Myocyte (in vitro differentiated cells): ENCODE data around the gene SPRED2. TPM values are rescaled to one million over a fixed set of nuclear protein-coding genes. Genes with fewer than 3 reads are reported as not detected.

ENCODE experiments used
- DNase-seq: peaks from one replicate; pipeline ENCODE4 v3.0.0-alpha.2; 2012; ENCODE audit warnings: low read depth
- total RNA-seq: library from RNA; depleted of rRNA; stranded (reverse); fragments of >200 nt; gene quantifications from 2 replicates; pipeline ENCODE4 v1.2.3, GENCODE V29; 2014

The SPRED2 gene
- total RNA-seq, 1 donor from 2014 or later = 11.7 TPM

- DNase-seq = peak; percentile 77
Observed at GRCh38 chr2:65281627-65282351, 150.6 kb downstream of the SPRED2 start.

GRCh38 chr2:65279756-65280155 is 152.6 kb downstream of the SPRED2 start:
- DNase-seq = peak; percentile 59

GRCh38 chr2:65278531-65278981 is 153.8 kb downstream of the SPRED2 start:
- DNase-seq = no peak

GRCh38 chr2:65277791-65278483 is 154.5 kb downstream of the SPRED2 start:
- peak; percentile 85 for DNase-seq

GRCh38 chr2:65277118-65277517 is 155.3 kb downstream of the SPRED2 start:
- no peak for DNase-seq

GRCh38 chr2:65276609-65277008 is 155.8 kb downstream of the SPRED2 start:
- no peak for DNase-seq

GRCh38 chr2:65275141-65275915 is 157.1 kb downstream of the SPRED2 start:
- no peak for DNase-seq

- no peak for DNase-seq
Observed at GRCh38 chr2:65273344-65273743, 159.1 kb downstream of the SPRED2 start.

- DNase-seq = no peak
Observed at GRCh38 chr2:65268957-65269356, 163.4 kb downstream of the SPRED2 start.

- DNase-seq = no peak
Observed at GRCh38 chr2:65267008-65267407, 165.4 kb downstream of the SPRED2 start.

GRCh38 chr2:65265671-65266045 is 166.7 kb downstream of the SPRED2 start:
- DNase-seq = no peak

GRCh38 chr2:65264821-65265670 is 167.4 kb downstream of the SPRED2 start:
- DNase-seq = peak; percentile 82

- DNase-seq = no peak
Observed at GRCh38 chr2:65263986-65264385, 168.4 kb downstream of the SPRED2 start.

- no peak for DNase-seq
Observed at GRCh38 chr2:65263262-65263661, 169.1 kb downstream of the SPRED2 start.

GRCh38 chr2:65261676-65262075 is 170.7 kb downstream of the SPRED2 start:
- DNase-seq = no peak

Other genes with a start within 250 kb of the SPRED2 start
- 58.5 and 62.7 TPM in 2 replicates for gene ACTR2, start 204.8 kb downstream of the SPRED2 start, total RNA-seq